GM23338 (cell line): Measurements from ENCODE around the gene DIP2B. TPM values are rescaled to one million over a fixed set of nuclear protein-coding genes. Genes with fewer than 3 reads are reported as not detected.
A peak's percentile ranks its signal among the peaks of the same experiment; 100 is the strongest.

Experiments
- ATAC-seq: fragments of 200-7000 bp; cut with Tn5 transposase; 3 replicates; pipeline ENCODE4 v1.9.1; 2020
- DNase-seq: peaks from one replicate; pipeline ENCODE4 v3.0.0-alpha.2; 2015; ENCODE audit warnings: low spot score
- H2AFZ ChIP-seq: fragments of 200-600 bp; sonication (generic); 2 replicates; pipeline ENCODE4 v1.8.0; 2016; ENCODE audit warnings: antibody characterized with exemption, mild to moderate bottlenecking, moderate library complexity
- H3F3A ChIP-seq: fragments of 200-600 bp; sonication (generic); replicated peaks from 2 replicates; pipeline ENCODE4 v1.8.0; 2017; ENCODE audit warnings: antibody characterized with exemption, mixed run types, low read depth
- H3K27ac ChIP-seq: fragments of 200-600 bp; sonication (generic); 2 replicates; pipeline ENCODE4 v1.6.1; 2016; ENCODE audit warnings: low read depth
- H3K27me3 ChIP-seq: fragments of 200-600 bp; sonication (generic); 2 replicates; pipeline ENCODE4 v1.8.0; 2016; ENCODE audit warnings: mild to moderate bottlenecking, mixed run types, moderate library complexity; ENCODE audit not compliant: insufficient read depth
- H3K36me3 ChIP-seq: fragments of 200-600 bp; sonication (generic); 2 replicates; pipeline ENCODE4 v1.8.0; 2016; ENCODE audit warnings: mild to moderate bottlenecking; ENCODE audit not compliant: insufficient read depth
- H3K4me1 ChIP-seq: fragments of 200-600 bp; sonication (generic); 2 replicates; pipeline ENCODE4 v1.8.0; 2016; ENCODE audit warnings: mild to moderate bottlenecking, moderate library complexity; ENCODE audit not compliant: insufficient read depth
- H3K4me2 ChIP-seq: fragments of 200-600 bp; sonication (generic); 2 replicates; pipeline ENCODE4 v1.7.1; 2017; ENCODE audit warnings: mixed run types
- H3K4me3 ChIP-seq: fragments of 200-600 bp; sonication (generic); 2 replicates; pipeline ENCODE4 v1.6.1; 2016; ENCODE audit warnings: mixed run types
- H3K79me2 ChIP-seq: fragments of 200-600 bp; sonication (generic); replicated peaks from 2 replicates; pipeline ENCODE4 v1.8.0; 2017; ENCODE audit warnings: mild to moderate bottlenecking; ENCODE audit not compliant: insufficient read depth
- H3K9me2 ChIP-seq: fragments of 200-600 bp; sonication (generic); 2 replicates; pipeline ENCODE4 v1.8.0; 2017; ENCODE audit not compliant: insufficient read depth
- H4K20me1 ChIP-seq: fragments of 200-600 bp; sonication (generic); replicated peaks from 2 replicates; pipeline ENCODE4 v1.8.0; 2017; ENCODE audit warnings: mild to moderate bottlenecking; ENCODE audit not compliant: insufficient read depth
- H3K27ac Mint-ChIP-seq: 2 replicates; pipeline ENCODE4 v1.8.0; 2020; ENCODE audit warnings: inconsistent platforms, mild to moderate bottlenecking, moderate library complexity, mixed read lengths
- H3K27me3 Mint-ChIP-seq: 3 replicates; pipeline ENCODE4 v1.8.0; 2022; ENCODE audit warnings: low read depth, mild to moderate bottlenecking, moderate library complexity, mixed read lengths, inconsistent platforms; ENCODE audit not compliant: insufficient read depth, poor library complexity
- H3K36me3 Mint-ChIP-seq: 3 replicates; pipeline ENCODE4 v1.8.0; 2021; ENCODE audit warnings: low read depth, mild to moderate bottlenecking, inconsistent platforms, moderate library complexity, mixed read lengths
- H3K4me1 Mint-ChIP-seq: 3 replicates; pipeline ENCODE4 v1.8.0; 2020; ENCODE audit warnings: mild to moderate bottlenecking, inconsistent platforms, mixed read lengths
- H3K4me3 Mint-ChIP-seq: 3 replicates; pipeline ENCODE4 v1.8.0; 2021; ENCODE audit warnings: moderate library complexity, mild to moderate bottlenecking, inconsistent platforms, mixed read lengths
- H3K9me3 Mint-ChIP-seq: 3 replicates; pipeline ENCODE4 v1.8.0; 2020; ENCODE audit warnings: moderate library complexity, mild to moderate bottlenecking, inconsistent platforms, mixed read lengths
- CREB1 ChIP-seq: fragments of 250-450 bp; sonication (Bioruptor Pico); IDR thresholded peaks from 2 replicates; pipeline ENCODE4 v1.5.0; 2020; ENCODE audit warnings: low read depth, mild to moderate bottlenecking, moderate library complexity
- ETS1 ChIP-seq: IDR thresholded peaks from 2 replicates; pipeline ENCODE4 v1.6.1; 2016; ENCODE audit warnings: antibody characterized with exemption
- EZH2 ChIP-seq: fragments of 200-600 bp; sonication (generic); IDR thresholded peaks from one replicate; pipeline ENCODE4 v1.8.0; 2017; ENCODE audit warnings: antibody characterized with exemption, mild to moderate bottlenecking, low read depth; ENCODE audit not compliant: unreplicated experiment
- EZH2phosphoT487 ChIP-seq: fragments of 200-600 bp; sonication (generic); IDR thresholded peaks from one replicate; pipeline ENCODE4 v1.8.1; 2018; ENCODE audit warnings: antibody characterized with exemption; ENCODE audit not compliant: unreplicated experiment
- JUNB ChIP-seq: IDR thresholded peaks from one replicate; pipeline ENCODE4 v1.6.1; 2016; ENCODE audit warnings: antibody characterized with exemption; ENCODE audit not compliant: unreplicated experiment
- NANOG ChIP-seq: IDR thresholded peaks from 2 replicates; pipeline ENCODE4 v1.6.1; 2016; ENCODE audit warnings: antibody characterized with exemption, borderline replicate concordance
- POLR2AphosphoS5 ChIP-seq: IDR thresholded peaks from 2 replicates; pipeline ENCODE4 v1.6.1; 2016; ENCODE audit warnings: antibody characterized with exemption, low read depth
- REST ChIP-seq: IDR thresholded peaks from one replicate; pipeline ENCODE4 v1.6.1; 2018; ENCODE audit warnings: antibody characterized with exemption; ENCODE audit not compliant: unreplicated experiment
- STAT1 ChIP-seq: IDR thresholded peaks from one replicate; pipeline ENCODE4 v1.6.1; 2016; ENCODE audit warnings: antibody characterized with exemption; ENCODE audit not compliant: unreplicated experiment
- ZNF114 ChIP-seq: fragments of 250-450 bp; sonication (Bioruptor Pico); IDR thresholded peaks from 2 replicates; pipeline ENCODE4 v1.5.0; 2020; ENCODE audit warnings: mild to moderate bottlenecking, moderate library complexity
- ZNF331 ChIP-seq: fragments of 250-450 bp; sonication (Bioruptor Pico); IDR thresholded peaks from 2 replicates; pipeline ENCODE4 v1.5.0; 2020; ENCODE audit warnings: low read depth, mild to moderate bottlenecking, moderate library complexity
- ZNF462 ChIP-seq: fragments of 250-450 bp; sonication (Bioruptor Pico); IDR thresholded peaks from 2 replicates; pipeline ENCODE4 v1.5.0; 2020; ENCODE audit warnings: mild to moderate bottlenecking, moderate library complexity
- polyA plus RNA-seq: library from polyadenylated mRNA; unstranded; fragments of >200 nt; fragmentation: Nextera tagmentation; extraction: Ambion mirVana; gene quantifications from 2 replicates; pipeline ENCODE4 v1.2.1, GENCODE V29; 2016
- total RNA-seq: library from RNA; depleted of rRNA; stranded (reverse); fragments of >200 nt; shearing (Covaris generic); gene quantifications from 2 replicates; pipeline ENCODE4 v1.2.3, GENCODE V29; 2014

DIP2B gene
- total and polyA plus RNA-seq, 2 experiments from 2014 or later = 8.0 to 36.4 TPM

- no peak for TF ChIP-seq ETS1
- TF ChIP-seq ZNF331 (CRISPR knock-in tag) = no peak
- no peak for TF ChIP-seq CREB1 (CRISPR knock-in tag)
- no peak for TF ChIP-seq ZNF114 (CRISPR knock-in tag)
- TF ChIP-seq REST = no peak
- TF ChIP-seq STAT1 = no peak
- TF ChIP-seq EZH2phosphoT487 = no peak
- no peak for TF ChIP-seq EZH2
- no peak for TF ChIP-seq NANOG
- TF ChIP-seq JUNB = no peak
- TF ChIP-seq POLR2AphosphoS5 = no peak
These were observed 112.9 kb downstream of the DIP2B start (continued) for GRCh38 chr12:50617657-50618056.

GRCh38 chr12:50618864-50619609 lies 114.3 kb downstream of the DIP2B start:
- H3K27me3 ChIP-seq = no peaks in the 10 kb centered on the region
- ATAC-seq (no peak), DNase-seq (no peak)
- H2AFZ ChIP-seq = no peak overlapping the region
- H3K27ac ChIP-seq = peak overlapping the region; percentile 86; the same call in 1 of the 2 replicates
- Mint-ChIP-seq H3K27me3 (peaks cover 1% of the 10 kb centered on the region), H3K4me1 (peaks cover 57% of the 10 kb centered on the region), H3K27ac (peak overlapping the region; percentile 59), H3K4me3 (no peak overlapping the region), H3K36me3 (no peaks in the 10 kb centered on the region), H3K9me3 (no peaks in the 10 kb centered on the region)
- H3K79me2 ChIP-seq = peaks cover 79% of the 10 kb centered on the region
- no peak overlapping the region for H3K4me3 ChIP-seq
- H4K20me1 ChIP-seq = no peaks in the 10 kb centered on the region
- no peaks in the 10 kb centered on the region for H3K36me3 ChIP-seq
- no peaks in the 10 kb centered on the region; the same call in 1 of the 2 replicates for H3F3A ChIP-seq
- H3K4me2 ChIP-seq = no peak overlapping the region
- TF ChIP-seq STAT1 = no peak
- TF ChIP-seq EZH2phosphoT487 = no peak
- no peak for TF ChIP-seq EZH2
- no peak for TF ChIP-seq ZNF462
- no peak for TF ChIP-seq CREB1 (CRISPR knock-in tag)
- peaks cover 57% of the 10 kb centered on the region for H3K4me1 ChIP-seq
- H3K9me2 ChIP-seq = no peaks in the 10 kb centered on the region
